GM13976 (cell line): ENCODE data around the gene TNS1.

Experiments
- DNase-seq: peaks from one replicate; pipeline ENCODE4 v3.0.0; 2012; ENCODE audit warnings: low spot score
- in situ Hi-C: fragments of 300-500 bp; cut with MboI; formaldehyde crosslinking; loops from one replicate; pipeline ENCODE4 v1.12.0; 2022; ENCODE audit warnings: low sequenced_read_pairs, mixed read lengths, inconsistent platforms; ENCODE audit not compliant: unreplicated experiment
- TF ChIP-seq, protein P1 (sequence below): IDR thresholded peaks from 2 replicates; pipeline ENCODE4 v1.5.1; 2012; ENCODE audit warnings: borderline replicate concordance, mild to moderate bottlenecking; ENCODE audit not compliant: insufficient read depth; ENCODE audit errors: extremely low read depth, missing control alignments, control extremely low read depth

The TNS1 gene

DNA sequence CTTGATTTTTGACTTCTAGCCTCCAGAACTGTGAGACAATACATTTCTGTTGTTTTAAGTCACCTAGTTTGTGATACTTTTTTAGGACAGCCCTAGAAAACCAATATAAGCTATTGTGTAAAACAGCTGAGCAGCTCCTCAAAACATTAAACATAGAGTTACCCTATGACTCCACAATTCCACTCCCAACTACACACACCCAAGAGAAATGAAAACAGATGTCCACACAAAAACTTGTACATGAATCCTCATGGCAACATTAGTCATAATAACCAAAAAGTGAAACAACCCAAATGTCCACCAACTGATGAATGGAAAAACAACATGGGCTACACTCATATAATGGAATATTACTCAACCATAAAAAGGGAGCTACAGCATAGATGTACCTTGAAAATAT, 32.6 kb downstream of the TNS1 start:
- TF ChIP-seq, protein P1, sequence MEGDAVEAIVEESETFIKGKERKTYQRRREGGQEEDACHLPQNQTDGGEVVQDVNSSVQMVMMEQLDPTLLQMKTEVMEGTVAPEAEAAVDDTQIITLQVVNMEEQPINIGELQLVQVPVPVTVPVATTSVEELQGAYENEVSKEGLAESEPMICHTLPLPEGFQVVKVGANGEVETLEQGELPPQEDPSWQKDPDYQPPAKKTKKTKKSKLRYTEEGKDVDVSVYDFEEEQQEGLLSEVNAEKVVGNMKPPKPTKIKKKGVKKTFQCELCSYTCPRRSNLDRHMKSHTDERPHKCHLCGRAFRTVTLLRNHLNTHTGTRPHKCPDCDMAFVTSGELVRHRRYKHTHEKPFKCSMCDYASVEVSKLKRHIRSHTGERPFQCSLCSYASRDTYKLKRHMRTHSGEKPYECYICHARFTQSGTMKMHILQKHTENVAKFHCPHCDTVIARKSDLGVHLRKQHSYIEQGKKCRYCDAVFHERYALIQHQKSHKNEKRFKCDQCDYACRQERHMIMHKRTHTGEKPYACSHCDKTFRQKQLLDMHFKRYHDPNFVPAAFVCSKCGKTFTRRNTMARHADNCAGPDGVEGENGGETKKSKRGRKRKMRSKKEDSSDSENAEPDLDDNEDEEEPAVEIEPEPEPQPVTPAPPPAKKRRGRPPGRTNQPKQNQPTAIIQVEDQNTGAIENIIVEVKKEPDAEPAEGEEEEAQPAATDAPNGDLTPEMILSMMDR: no peak
- in situ Hi-C loops: no loop called here
- DNase-seq: no peak

DNA sequence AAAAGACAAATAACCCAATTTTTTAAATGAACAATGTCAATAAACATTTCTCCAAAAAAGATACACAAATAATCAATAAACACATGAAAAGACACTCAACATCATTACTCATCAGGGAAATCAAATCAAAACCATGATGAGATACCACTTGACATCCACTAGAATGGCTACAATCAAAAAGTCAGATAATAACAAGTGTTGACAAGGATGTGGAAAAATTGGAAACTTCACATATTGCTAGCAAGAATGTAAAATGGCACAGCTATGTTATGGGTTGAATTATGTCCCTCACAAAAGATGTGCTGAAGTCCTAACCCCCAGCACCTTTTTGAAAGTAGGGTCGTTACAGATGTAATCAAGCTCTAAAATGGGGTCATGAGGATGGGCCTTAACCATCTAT, 33.2 kb downstream of the TNS1 start:
- DNase-seq: no peak
- TF ChIP-seq, protein P1: no peak
- in situ Hi-C loops: no loop called here

DNA sequence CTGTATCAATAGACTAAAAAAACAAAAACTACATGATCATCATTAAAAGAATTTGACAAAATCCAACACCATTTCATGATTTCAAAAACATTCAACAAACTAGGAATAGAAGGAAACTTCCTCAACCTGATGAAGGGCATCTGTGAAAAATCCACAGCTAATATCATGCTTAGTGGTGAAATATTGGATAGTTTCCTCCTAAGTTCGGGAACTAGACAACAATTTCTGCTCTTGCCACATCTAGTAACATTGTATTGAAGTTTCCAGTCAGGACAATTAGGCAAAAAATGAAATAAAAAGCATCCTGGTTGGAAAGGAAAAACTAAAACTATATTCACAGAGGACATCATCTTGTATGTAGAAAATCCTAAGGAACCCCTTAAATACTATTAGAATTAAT, 34.8 kb downstream of the TNS1 start:
- in situ Hi-C loops: no loop called here
- TF ChIP-seq, protein P1: no peak
- DNase-seq: no peak

DNA sequence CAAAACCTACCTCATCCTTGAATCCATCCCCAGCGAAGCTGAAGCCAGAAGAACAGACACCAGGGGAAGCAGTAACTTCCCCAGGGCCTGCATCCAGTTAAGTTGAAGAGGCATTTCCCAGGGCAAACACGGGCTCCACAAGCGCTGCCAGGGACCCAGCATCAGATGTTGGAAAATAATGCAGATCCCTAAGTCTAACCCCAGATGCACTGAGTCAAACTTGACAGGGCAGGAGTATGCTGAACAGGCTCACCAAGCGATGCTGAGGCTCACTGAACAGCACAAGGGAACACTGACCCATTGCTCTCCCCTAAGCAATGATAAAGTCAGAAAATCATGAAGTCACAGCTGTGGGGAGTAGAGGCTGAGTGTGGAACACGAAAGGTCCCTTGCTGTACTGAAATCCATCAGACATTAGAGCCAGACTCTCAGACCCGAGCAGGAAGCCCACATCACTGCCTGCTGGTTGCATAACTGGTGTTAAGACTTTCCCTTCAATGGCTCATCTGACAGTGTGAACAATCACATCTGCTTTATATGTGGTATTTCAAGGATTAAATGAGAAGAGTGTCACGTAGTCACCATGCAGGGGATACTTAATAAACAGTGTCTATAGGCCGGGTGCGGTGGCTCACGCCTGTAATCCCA, 36.2 kb downstream of the TNS1 start:
- in situ Hi-C loops: no loop called here
- no peak for DNase-seq
- TF ChIP-seq, protein P1: no peak

DNA sequence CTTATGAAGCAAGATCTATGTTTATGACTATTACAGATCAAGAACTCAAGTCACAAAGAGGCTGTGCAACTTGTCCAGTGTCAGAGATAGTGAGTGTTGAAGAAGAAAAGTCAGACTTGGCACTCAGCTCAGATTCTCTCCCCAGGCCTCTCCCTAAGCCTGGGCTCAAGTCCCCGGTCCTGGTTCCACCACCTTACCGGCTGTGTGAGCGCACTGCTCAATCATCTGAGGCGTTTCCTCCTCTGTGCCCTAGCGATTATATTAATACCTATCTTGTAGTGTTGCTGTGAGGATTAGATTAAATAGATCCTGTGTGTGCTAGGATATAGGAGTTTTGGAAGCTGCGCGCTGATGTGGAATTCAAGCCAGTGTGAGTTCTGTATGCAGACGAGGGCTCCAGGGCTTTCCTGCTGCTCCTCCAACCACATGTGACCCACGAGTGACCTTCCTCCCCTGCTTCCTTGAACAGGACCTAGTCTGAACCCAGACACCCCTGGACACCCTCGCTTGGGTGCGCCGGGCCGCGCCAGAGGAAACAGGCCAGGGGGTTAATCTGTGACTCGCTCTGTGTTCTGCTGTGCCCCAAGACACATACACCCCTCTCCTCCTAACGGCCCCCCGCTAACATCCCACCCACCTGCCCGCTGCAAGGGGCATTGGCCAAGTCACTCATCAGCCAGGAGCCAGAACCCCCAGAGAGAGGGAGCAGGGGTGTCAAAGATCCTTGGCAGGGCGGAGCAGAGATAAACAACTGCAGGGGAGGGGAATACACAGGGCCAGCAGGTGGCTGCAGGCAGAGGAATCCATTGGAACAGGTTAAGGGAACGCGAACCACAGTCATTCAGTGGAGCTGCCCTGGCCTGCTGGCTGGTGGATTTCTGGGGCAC, 38.3 kb downstream of the TNS1 start:
- no peak for DNase-seq
- in situ Hi-C loops: no loop called here
- TF ChIP-seq, protein P1: no peak

DNA sequence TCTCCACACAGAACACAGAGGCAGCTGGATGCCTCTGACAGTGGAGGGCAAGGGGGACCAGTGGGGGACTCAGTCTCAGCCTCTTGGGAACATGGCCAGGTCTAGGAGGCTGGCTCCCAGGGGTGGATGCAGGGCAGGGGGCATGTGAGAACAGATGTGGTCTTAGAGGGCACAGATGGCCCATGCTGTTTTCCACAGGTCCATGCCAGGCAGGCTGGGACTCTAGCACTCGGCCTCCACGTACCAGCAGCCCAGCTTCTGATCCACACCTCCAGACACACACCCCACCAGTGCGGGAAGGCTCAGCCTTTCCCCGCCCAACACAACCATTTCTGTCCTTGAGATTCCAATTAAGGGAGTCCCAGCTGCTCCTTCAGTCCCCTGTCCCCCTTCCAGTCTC, 42.4 kb downstream of the TNS1 start:
- in situ Hi-C loops: no loop called here
- TF ChIP-seq, protein P1: no peak

More for the DNA sequence above, 42.4 kb downstream of the TNS1 start:
- DNase-seq: no peak
